GM19328 (cell line): ENCODE measurements around the gene LMOD1.

ENCODE experiments used
- ATAC-seq: cut with Tn5 transposase; IDR thresholded peaks from one replicate; pipeline ENCODE4 v1.9.1; 2021; ENCODE audit warnings: mild to moderate bottlenecking, moderate library complexity; ENCODE audit not compliant: unreplicated experiment

LMOD1 gene

GRCh38 chr1:201895120-201895665 lies 51.2 kb downstream of the LMOD1 start:
- no peak for ATAC-seq

- no peak for ATAC-seq
These were observed 51.8 kb downstream of the LMOD1 start for GRCh38 chr1:201894343-201895119.

- ATAC-seq = no peak
These were observed 52.9 kb downstream of the LMOD1 start for GRCh38 chr1:201893431-201893830.

GRCh38 chr1:201892211-201892610 lies 54.1 kb downstream of the LMOD1 start:
- ATAC-seq = no peak

- ATAC-seq = no peak
These were observed 54.8 kb downstream of the LMOD1 start for GRCh38 chr1:201891451-201892045.

GRCh38 chr1:201890806-201891450 lies 55.4 kb downstream of the LMOD1 start:
- no peak for ATAC-seq

- ATAC-seq = no peak
These were observed 56.1 kb downstream of the LMOD1 start for GRCh38 chr1:201890223-201890622.

GRCh38 chr1:201889090-201889968 lies 57.0 kb downstream of the LMOD1 start:
- no peak for ATAC-seq

GRCh38 chr1:201888282-201889089 lies 57.9 kb downstream of the LMOD1 start, which contains the start of gene SHISA4:
Gene SHISA4 (plus strand): TSS chr1:201888898. CDS start chr1:201888995, 97 bp downstream.
- no peak for ATAC-seq

GRCh38 chr1:201887116-201887866 lies 59.1 kb downstream of the LMOD1 start:
- ATAC-seq = no peak

- no peak for ATAC-seq
These were observed 60.1 kb downstream of the LMOD1 start for GRCh38 chr1:201886103-201886885.

GRCh38 chr1:201885531-201886075 lies 60.7 kb downstream of the LMOD1 start:
- ATAC-seq = no peak

- ATAC-seq = no peak
These were observed 61.9 kb downstream of the LMOD1 start for GRCh38 chr1:201884425-201884824.

- ATAC-seq = no peak
These were observed 62.6 kb downstream of the LMOD1 start for GRCh38 chr1:201883786-201884185.

GRCh38 chr1:201883266-201883665 lies 63.1 kb downstream of the LMOD1 start:
- ATAC-seq = no peak

GRCh38 chr1:201882665-201883132 lies 63.6 kb downstream of the LMOD1 start:
- ATAC-seq = no peak

GRCh38 chr1:201881617-201882016 lies 64.7 kb downstream of the LMOD1 start:
- ATAC-seq = no peak
